ENCODE data around the gene PCSK5.
"Not testable (repeated sequence)": the region's sequence is repeated elsewhere in the genome, so short reads cannot be mapped to it uniquely, and the experiment has no call there.

Gene PCSK5

DNA sequence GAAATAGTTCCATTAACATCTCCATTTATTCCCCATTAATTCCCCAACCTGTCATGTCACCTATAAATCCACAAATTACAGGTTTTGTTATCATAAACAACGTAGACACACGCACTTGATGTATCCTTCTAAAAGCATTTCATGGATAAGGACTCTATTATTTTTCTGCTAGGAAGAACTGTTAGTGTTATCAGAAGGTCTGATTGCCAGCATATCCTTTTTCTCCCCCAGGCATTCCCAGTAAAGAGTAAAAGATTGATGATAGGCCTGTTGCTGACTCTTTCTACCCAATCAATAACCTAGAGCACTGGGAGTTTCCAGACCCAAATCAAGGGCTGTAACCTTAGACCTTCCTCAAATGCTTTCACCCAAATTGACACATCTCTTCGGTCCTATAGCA, 442.9 kb downstream of the PCSK5 start:
- no peak for DNase-seq

DNA sequence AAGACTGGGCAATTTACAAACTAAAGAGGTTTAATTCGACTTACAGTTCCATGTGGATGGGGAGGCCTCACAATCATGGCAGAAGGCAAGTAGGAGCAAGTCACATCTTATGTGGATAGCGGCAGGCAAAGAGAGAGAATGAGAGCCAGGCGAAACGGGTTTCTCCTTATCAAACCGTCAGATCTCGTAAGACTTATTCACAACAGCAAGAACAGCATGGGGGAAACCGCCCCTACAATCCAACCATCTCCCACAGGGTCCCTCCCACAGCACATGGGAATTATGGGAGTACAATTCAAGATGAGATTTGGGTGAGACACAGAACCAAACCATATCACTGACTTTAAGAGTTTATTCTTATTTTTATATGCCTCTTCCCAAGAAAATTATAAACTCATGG, 443.5 kb downstream of the PCSK5 start:
- DNase-seq: no peak

DNA sequence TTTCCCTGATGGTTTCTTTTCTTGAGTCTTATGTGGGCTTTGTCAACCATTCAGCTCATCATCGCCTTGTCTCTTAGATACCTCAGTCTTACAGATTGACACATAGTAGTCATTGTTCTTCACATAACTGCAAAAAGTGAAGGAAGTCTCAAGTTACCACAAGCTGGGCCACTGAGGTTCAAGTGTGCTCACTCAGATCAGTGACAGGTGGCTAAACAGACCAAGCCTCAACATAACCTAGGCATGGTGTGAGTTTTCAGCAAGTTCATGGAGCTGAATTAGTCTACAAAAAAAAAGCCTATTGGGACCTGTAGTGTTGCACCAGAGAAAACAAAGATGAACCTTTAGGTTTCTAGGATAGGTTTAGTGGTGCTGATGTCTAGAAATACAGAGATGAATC, 445.6 kb downstream of the PCSK5 start:
- no peak for DNase-seq

DNA sequence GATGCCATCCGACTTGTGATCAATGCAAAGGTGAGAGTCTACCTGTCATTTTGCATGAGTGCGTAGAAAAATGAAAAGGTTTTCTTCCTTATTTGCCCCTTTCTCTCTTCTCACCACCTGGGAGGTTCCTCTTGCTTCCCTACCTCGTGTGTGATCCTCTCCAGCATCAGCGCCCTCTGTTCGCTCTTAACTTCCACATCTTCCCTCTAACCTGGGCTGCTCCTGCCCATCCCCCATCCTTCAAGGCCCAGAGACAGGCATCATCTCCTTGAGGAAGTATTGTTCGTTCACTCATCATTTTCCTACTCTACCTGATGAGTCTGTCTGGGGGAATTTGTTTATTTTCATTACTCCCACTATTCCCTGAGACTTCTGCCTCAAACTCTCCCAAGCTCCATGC, 447.9 kb downstream of the PCSK5 start:
- no peak for DNase-seq

DNA sequence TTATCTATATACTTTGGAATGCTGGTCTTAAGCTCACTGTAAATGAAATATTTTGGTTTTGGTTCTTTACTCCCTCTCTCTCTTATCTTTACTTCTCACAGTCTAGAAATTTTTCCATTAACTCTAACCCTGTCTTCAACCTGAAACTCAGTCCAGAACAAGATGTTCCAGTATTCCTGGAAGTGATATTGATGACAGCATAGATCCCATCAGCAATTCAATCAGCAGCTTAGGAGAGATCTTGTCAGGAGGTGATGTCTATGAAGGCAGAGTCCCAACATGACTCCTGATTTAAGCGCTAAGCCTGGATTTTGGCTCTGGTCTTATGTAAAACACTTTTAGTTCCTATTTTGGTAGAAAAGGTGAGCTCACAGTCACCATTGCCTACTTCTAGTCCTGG, 451.1 kb downstream of the PCSK5 start:
- no peak for DNase-seq

DNA sequence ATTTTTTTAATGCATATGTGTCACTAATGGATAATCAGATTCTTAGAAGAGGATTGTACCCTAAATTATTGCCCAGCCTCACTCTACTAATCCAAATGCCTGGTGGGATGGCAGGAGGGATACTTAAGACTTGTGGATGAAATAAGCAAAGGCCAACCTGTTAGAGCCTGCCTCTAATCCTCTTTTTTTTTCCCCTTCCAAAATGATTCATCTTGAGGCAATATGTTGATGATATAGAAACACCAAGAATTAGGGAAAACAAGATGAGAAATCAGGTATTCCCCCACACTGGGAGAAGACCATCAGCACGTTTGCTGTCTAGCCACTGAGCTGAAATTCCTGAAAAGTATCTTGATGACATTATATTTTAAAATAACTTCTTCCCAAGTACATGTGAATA, 451.7 kb downstream of the PCSK5 start:
- DNase-seq: no peak

DNA sequence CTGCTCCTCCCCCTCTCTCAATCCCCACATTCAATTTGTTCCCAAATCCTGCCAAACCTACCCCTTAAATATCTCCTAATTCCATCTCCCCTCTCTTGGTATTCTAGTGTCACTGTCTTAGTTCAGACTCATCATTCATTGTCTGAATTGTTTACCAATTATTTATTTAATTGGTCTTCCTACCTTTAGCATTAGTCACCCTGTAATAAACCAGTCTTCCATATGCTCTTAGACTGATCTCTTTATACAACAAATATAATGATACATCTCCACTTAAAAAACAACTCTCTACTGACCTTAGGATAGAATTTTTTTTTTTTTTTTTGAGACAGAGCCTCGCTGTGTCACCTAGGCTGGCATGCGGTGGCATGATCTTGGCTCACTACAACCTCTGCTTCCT, 452.4 kb downstream of the PCSK5 start:
- no peak for DNase-seq

DNA sequence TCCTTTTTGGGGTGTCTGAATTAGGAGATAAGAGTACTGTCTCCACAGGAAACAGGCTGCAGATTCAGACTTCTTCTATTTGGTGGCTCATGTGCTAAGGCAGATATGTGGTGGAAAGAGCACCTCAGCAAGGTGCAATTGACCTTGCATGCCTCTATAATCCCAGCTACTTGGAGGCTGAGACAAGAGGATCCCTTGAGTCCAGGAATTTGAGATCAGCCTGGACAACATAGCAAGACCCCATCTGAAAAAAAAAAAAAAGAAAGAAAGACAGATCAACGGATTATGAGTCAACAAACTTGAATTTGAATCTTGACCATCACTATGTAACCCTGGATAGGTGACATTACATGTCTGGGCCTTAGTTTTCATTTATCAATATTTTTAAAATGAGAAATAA, 459.4 kb downstream of the PCSK5 start:
- DNase-seq: no peak

DNA sequence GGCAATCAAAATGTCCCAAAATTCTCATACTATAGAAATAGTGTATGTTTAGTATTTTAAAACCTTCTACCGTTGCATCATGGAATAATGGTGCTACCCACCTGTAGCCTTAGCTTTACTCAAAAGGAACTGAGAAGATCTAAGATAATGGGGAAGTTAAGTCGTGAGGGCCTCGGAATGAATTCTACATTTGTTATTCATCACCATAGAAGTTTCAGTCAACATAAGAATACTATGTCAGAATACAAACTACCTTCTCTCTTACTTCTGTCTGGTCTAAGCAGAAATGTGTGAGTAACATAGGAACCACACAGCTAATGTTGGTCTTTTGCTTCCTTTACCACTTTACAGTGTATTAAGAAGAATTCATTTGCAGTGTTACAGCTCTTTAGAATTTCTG, 460.5 kb downstream of the PCSK5 start:
- no peak for DNase-seq

DNA sequence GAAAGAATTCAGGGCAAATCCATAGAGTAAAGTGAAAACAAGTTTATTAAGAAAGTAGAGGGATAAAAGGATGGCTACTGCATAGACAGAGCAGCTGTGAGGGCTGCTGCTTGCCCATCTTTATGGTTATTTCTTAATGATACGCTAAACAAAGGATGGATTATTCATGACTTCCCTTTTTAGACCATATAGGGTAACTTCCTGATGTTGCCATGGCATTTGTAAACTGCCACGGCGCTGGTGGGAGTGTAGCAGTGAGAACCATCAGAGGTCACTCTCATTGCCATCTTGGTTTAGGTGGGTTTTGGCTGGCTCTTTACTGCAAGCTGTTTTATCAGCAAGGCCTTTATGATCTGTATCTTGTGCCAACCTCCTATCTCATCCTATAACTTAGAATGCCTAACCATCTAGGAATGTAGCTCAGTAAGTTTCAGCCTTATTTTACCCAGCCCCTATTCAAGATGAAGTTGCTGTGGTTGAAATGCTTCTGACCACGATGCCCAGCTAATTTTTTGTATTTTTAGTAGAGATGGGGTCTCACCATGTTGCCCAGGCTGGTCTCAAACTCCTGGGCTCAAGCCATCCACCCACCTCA, 461.6 kb downstream of the PCSK5 start:
- no peak for DNase-seq

DNA sequence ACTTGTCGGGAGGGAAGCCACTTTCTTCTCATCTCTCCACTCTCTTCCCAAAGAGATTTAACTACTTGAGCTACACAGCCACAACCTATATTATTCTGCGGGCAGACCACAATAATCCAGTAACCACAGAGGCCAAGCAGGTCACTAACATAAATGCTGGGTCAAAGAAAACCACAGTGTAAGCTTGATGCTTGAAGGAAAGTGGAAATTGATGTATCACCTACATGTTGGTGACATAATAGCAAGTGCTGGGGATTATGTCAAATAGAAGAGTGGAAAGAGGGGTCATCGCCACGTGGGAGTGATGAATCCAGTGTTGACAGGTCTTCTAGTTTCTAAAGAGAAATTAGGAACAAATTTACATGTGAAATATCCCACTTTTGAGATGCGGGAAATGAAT, 462.8 kb downstream of the PCSK5 start:
- DNase-seq: no peak

DNA sequence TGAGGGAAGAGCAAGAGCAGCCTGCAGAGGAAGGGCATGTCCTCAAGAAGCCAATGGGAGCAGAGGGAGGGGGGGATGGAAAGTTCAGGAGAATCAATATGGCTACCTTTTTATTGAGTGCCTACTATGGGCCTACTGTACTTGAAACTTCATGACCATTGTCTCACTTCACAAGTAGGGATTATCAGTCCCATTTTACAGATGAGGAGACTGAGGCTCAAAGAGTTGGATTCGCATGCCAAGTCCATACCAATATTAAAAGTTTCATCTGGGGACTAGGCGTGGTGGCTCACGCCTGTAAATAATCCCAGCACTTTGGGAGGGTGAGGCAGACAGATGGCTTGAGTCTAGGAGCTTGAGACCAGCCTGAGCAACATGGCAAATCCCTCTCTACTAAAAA, 463.7 kb downstream of the PCSK5 start:
- DNase-seq: no peak

DNA sequence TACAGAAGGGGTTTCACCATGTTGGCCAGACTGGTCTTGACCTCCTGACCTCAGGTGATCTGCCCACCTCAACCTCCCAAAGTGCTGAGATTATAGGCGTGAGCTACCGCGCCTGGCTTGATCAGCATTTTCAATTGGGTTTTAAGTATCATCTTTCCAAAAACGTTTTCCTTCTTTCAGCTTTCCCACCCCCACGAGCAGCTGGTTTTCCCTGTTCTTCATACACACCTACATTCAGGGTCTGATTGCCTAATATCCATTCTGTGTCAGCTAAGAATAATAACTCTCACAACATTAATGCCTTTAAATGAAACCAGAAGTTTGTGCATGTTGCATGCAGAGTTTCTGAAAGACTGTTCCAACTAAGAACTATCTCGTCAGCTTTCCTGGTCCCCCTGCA, 465.4 kb downstream of the PCSK5 start:
- DNase-seq: no peak

DNA sequence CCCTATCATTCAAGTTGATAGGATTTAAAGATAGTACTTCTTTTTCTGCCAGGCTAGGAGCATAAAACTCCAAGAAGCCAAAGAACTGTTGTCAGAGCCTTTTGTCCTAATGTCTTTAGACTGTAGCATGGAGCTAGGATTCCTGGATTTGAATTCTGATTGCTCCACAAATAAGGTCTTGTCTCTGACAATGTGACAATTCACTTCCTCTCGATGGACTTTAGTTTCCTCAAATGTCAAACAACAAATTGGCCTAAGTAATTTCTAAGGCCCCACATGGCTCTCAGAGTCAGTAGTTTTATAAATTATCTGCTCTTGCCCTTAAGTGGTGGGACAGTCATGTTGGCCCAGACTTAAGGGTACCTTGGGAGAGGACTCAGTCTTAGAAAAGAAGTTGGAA, 467.1 kb downstream of the PCSK5 start:
- DNase-seq: no peak

DNA sequence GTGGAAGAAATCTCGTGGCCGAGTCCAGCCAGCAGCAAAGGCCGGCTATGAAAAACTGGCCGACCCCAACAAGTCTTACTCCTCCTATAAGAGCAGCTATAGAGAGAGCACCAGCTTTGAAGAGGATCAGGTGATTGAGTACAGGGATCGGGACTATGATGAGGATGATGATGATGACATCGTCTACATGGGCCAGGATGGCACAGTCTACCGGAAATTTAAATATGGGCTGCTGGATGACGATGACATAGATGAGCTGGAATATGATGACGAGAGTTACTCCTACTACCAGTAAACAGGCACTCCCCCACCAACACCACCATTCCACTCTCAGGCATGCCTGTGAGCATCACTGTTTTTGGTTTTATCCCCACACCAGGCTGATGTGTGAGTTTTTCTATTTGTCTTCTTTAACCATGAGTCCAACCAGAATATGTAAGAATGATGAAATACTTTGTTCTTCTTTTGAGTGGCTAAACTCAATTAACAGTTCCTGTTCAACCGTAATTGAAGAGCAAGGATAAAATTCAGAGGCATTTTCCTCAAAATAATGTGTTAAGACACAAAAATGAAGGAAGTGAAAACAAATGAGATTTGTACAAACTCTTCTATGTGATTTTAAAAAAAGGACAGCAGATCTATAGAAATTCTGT, 468.3 kb downstream of the PCSK5 start:
- no peak for DNase-seq

DNA sequence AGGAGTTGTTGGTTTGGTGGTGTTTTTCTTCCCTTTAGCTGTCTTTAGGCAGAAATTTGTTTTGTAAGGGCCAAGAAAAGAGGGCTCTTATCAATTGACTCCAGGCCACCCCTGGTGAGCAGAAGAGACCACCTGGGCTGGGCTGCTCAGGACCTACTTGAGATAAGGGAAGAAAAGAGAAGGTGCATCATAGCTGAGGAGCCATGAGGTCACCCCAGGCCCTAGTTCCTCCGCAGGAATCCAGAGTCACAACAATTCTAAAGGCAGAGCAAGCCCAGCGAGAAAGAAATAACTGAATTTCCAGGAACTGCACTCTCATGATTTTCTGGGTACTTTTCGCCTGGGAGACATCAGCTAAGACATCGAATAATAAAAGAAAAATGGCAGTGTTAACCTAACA, 468.9 kb downstream of the PCSK5 start:
- DNase-seq: no peak

DNA sequence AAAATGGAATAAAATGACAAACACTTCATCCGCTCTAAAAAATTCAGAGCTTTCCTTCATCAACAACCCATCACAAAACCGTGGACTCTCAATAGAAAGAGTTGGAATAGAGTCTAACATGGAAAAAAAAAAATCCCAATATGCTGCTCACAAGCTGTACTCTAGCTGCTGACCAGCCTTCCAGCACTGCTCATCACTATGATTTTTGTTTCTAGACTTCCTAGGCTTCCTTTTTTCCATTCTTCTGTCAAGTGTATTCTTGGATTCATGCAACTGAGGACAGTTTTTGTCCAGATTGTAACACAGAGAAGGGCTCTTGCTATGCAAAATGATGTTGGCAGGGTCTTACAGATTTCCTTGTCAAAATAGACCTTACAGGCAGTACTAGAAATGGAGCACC, 469.3 kb downstream of the PCSK5 start:
- no peak for DNase-seq

DNA sequence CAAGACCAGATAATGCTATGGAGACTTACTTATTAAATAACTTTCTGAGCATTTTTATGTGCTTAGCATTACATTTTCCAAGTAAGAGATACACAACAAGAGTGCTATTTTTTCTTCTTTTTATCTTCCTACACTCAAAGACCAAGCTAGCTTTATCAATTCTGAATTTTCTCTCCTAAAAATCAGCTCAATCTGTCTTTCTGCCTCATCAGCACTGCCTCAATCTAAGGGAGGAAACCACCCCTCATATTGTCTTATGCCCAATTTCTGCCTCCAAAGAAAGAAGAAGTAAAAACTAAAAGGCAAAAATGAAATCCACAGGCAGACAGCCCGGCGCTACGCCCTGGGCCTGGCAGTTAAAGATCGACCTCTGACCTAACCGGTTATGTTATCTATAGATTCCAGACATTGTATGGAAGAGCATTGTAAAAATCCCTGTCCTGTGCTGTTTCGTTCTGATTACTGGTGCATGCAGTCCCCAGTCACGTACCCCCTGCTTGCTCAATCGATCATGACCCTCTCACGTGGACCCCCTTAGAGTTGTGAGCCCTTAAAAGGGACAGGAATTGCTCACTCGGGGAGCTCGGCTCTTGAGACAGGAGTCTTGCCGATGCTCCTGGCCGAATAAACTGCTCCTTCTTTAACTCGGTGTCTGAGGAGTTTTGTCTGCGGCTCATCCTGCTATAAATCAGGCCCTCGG, 472.0 kb downstream of the PCSK5 start:
- DNase-seq: not testable (repeated sequence)

DNA sequence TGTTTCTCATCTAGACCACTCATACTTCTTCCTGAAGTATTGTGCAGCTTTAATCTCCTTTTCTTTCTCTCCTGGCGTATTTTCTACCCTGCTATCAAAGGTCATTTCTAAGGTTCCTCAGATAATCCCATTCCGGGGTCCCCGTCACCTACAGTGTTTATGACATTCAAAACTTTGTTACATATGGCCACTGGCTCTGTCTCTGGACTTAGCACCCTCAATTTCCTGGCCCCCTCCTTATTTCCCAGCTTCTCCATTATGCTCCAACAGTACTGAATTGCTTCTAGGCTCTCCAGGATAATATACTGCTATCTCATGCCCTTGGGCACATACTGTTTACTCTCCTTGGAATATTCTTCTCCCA, 472.5 kb downstream of the PCSK5 start:
- no peak for DNase-seq

DNA sequence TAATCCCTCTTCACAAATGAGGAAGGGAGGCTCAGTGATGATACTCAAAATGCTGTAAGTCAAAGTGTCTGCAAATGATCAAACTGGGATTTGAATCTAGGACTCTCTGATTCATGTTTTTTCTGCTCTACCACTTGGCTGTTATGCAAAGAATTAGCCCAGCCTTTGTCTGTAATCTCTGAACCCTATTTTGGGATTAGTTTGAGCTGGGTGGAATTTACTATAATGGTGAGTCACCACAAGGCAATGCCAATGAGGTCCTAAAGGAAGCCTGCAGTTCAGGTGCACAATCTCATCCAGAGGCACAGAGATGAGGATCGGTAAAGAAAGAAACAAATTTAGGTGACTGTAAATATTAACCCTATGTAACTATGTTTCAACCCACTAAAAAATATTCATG, 474.6 kb downstream of the PCSK5 start:
- no peak for DNase-seq

DNA sequence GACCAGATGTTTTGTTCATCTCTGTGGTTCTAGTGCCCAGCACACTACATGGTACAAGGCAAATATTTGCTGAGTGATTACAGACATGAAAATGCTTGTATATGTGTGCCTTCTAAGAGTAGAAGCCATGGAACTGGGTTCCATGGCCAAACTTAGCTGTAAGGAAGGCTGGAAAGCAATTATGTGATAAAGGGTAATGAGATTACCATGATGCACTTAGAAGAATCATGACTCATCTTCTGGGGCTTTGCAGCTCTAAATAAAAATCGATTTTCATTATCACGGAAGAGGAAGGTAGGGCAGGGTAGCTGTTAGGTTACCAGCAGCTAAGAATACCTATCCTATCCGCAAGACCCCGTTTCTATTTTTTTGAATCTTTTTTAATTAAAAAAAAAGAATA, 475.8 kb downstream of the PCSK5 start:
- no peak for DNase-seq

DNA sequence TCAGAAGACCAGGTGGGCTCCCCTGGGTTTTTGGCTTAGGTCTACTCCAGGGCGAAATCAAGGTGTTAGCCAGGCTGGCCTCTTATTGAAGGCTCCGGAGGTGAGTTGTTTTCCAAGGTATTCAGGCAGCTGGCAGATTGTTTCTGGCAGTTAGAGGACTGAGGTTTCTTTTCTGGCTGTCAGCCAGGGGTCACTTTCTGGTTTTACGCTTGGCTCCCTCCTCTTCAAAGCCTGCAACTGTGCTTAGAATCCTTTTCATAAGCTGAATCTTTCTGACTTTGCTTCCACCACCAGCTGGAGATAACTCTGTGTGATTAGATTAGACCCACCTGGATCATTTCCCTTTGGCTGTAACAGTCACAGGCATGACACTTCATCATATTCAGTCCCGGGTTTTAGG, 479.1 kb downstream of the PCSK5 start:
- DNase-seq: no peak

DNA sequence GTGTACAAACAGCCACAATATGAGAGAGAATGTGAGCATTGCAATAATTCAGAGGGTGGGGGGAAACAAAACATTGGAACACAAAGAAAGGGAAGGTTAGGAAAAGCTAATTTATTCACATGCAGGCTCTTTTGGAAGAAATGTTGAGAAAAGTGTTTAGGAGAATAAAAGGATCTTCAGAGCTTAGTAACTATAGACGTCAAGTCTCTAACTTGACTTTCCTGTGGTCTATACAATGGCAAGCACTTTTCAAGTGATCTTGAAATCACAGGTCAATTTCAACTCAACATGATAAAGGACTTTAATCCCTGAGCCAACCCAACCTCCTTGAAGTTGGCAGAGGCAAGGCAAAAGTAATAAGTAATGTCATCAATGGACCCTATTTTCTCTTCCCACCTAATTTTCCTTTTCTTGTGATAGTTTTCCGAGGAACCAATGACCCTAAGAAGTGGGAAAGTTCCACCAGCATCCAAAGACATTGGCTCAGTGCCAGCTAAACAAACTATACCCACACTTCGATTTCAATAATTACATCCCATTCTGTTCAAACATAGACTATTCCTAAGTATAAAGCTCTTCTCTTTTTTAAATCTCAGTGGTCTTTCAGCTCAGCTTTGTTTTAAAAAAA, 480.0 kb downstream of the PCSK5 start:
- no peak for DNase-seq

DNA sequence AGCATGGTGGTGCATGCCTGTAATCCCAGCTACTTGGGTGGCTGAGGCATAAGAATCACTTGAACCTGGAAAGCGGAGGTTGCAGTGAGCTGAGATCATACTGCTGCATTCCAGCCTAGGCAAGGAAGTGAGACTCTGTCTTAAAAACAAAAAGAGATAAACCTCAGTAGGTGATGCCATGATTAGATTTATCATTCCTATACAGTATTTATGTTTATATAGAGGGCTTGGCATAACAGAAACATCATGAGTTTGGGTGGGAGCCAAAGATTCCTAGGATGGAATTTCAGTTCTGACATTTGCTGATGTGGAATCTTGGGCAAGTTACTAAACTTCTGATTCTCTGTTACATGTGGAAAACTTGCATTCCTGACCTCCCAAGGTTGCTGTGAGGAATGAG, 481.4 kb downstream of the PCSK5 start:
- DNase-seq: no peak
